Stimulated activated CD8-positive, alpha-beta memory T cell treated with anti-CD3 and anti-CD28 coated beads, Interleukin-7, amount 100 ng/mL, for 1 hour (primary cell): ENCODE results near the gene PPP1R15B.
A peak's percentile ranks its signal among the peaks of the same experiment; 100 is the strongest.

Source experiments
- DNase-seq, 2 donors: peaks; one replicate each; pipeline ENCODE4 v3.0.0-alpha.2; 2020; ENCODE audit warnings: low read depth in 2 of 2

The PPP1R15B gene

GRCh38 chr1:204400882-204401510, 10.6 kb downstream of the PPP1R15B start:
- no peak for DNase-seq

GRCh38 chr1:204398197-204399125, 13.2 kb downstream of the PPP1R15B start:
- no peak for DNase-seq

- no peak for DNase-seq
Measured at GRCh38 chr1:204396015-204396583, 15.5 kb downstream of the PPP1R15B start.

GRCh38 chr1:204391629-204392028, 20.0 kb downstream of the PPP1R15B start:
- no peak for DNase-seq

- DNase-seq = no peak
Measured at GRCh38 chr1:204390751-204391466, 20.7 kb downstream of the PPP1R15B start.

- DNase-seq = no peak
Measured at GRCh38 chr1:204385727-204386126, 25.9 kb downstream of the PPP1R15B start.

- no peak for DNase-seq
Measured at GRCh38 chr1:204384636-204385352, 26.8 kb downstream of the PPP1R15B start.

- no peak for DNase-seq
Measured at GRCh38 chr1:204383163-204383904, 28.3 kb downstream of the PPP1R15B start.

GRCh38 chr1:204382714-204383083, 28.9 kb downstream of the PPP1R15B start:
- no peak for DNase-seq

- DNase-seq = no peak
Measured at GRCh38 chr1:204380293-204380831, 31.3 kb downstream of the PPP1R15B start.

GRCh38 chr1:204377800-204378668, 33.6 kb downstream of the PPP1R15B start:
- peak in 1 of 2 donors; percentile 13 for DNase-seq

GRCh38 chr1:204376919-204377799, 34.5 kb downstream of the PPP1R15B start:
- DNase-seq = no peak

GRCh38 chr1:204376465-204376864, 35.2 kb downstream of the PPP1R15B start:
- no peak for DNase-seq

GRCh38 chr1:204373911-204374310, 37.7 kb downstream of the PPP1R15B start:
- DNase-seq = no peak

GRCh38 chr1:204370176-204370575, 41.4 kb downstream of the PPP1R15B start:
- no peak for DNase-seq

- no peak for DNase-seq
Measured at GRCh38 chr1:204368996-204369726, 42.5 kb downstream of the PPP1R15B start.

GRCh38 chr1:204367956-204368355, 43.7 kb downstream of the PPP1R15B start:
- DNase-seq = no peak
